HepG2 (cell line): ENCODE data around the gene ANKRD18B.
"Not testable (repeated sequence)": the region's sequence is repeated elsewhere in the genome, so short reads cannot be mapped to it uniquely, and the experiment has no call there.

ENCODE experiments used
- CTCF ChIP-seq: sonication (generic); formaldehyde crosslinking; IDR thresholded peaks from 2 replicates; pipeline ENCODE4 v1.5.0; 2020; ENCODE audit warnings: mild to moderate bottlenecking, missing genetic modification reagents, moderate library complexity
- JUN ChIP-seq: sonication (generic); formaldehyde crosslinking; IDR thresholded peaks from 2 replicates; pipeline ENCODE4 v1.4.0; 2020; ENCODE audit warnings: mild to moderate bottlenecking, missing genetic modification reagents
- NONO ChIP-seq, 2 experiments: fragments of 450-650 bp in 1 of 2; sonication (generic) in 1 of 2; formaldehyde crosslinking in 1 of 2; IDR thresholded peaks in 1 of 2; conservative IDR thresholded peaks in 1 of 2; 2 replicates each; pipeline versions ENCODE4 v1.6.1 to v1.8.0; 2017 to 2022; ENCODE audit warnings: mild to moderate bottlenecking in 1 of 2, missing genetic modification reagents in 1 of 2, moderate library complexity in 1 of 2
- RAD21 ChIP-seq: fragments of 450-650 bp; formaldehyde crosslinking; IDR thresholded peaks from 2 replicates; pipeline ENCODE4 v1.5.0; 2020; ENCODE audit warnings: mild to moderate bottlenecking
- ZFP90 ChIP-seq: sonication (generic); formaldehyde crosslinking; IDR thresholded peaks from 2 replicates; pipeline ENCODE4 v1.8.0; 2022; ENCODE audit warnings: missing genetic modification reagents, mild to moderate bottlenecking, inconsistent platforms, borderline replicate concordance

DNA sequence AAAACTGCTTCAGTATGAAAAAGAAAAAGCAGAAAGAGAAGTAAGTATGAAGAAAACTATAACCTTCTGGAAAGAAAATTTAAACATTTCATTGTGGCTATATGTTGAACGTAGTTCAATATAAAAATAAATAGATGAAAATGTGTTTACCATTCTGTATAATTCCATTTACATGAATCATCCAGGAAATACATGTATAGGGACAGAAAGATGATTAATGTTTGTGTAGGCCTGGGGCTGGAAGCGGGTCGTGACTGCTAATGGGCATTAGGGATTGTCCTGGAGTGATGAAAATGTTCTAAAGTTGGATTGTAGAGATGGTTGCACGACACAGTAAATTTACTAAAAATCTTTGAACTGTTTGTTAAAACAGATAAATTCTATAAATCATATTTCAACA is 24.8 kb downstream of the ANKRD18B start:
- TF ChIP-seq JUN (CRISPR knock-in tag); ZFP90 (CRISPR knock-in tag); RAD21 (CRISPR knock-in tag); NONO (IDR thresholded peaks at IDR 0.05); NONO (CRISPR knock-in tag; conservative IDR thresholded peaks at IDR 0.05); CTCF (CRISPR knock-in tag): not testable (repeated sequence)
